GM19023 (cell line): ENCODE measurements around the gene MLLT10.
"Not testable (repeated sequence)": the region's sequence is repeated elsewhere in the genome, so short reads cannot be mapped to it uniquely, and the experiment has no call there.

Source experiments
- ATAC-seq: cut with Tn5 transposase; IDR thresholded peaks from one replicate; pipeline ENCODE4 v1.9.1; 2021; ENCODE audit warnings: mild to moderate bottlenecking, moderate library complexity; ENCODE audit not compliant: unreplicated experiment

The MLLT10 gene

GRCh38 chr10:21574514-21574913 is 40.5 kb downstream of the MLLT10 start:
- not testable (repeated sequence) for ATAC-seq

GRCh38 chr10:21579291-21579690 is 45.3 kb downstream of the MLLT10 start:
- no peak for ATAC-seq

GRCh38 chr10:21581421-21581834 is 47.4 kb downstream of the MLLT10 start:
- peak; percentile 83 for ATAC-seq

GRCh38 chr10:21584834-21585530 is 51.0 kb downstream of the MLLT10 start:
- no peak for ATAC-seq

- no peak for ATAC-seq
Observed at GRCh38 chr10:21587391-21587790, 53.4 kb downstream of the MLLT10 start.

GRCh38 chr10:21588159-21588558 is 54.1 kb downstream of the MLLT10 start:
- ATAC-seq = not testable (repeated sequence)

- ATAC-seq = no peak
Observed at GRCh38 chr10:21593986-21594385, 60.0 kb downstream of the MLLT10 start.

- no peak for ATAC-seq
Observed at GRCh38 chr10:21599582-21599981, 65.5 kb downstream of the MLLT10 start.

- ATAC-seq = no peak
Observed at GRCh38 chr10:21600804-21601433, 66.9 kb downstream of the MLLT10 start.

GRCh38 chr10:21602313-21602712 is 68.3 kb downstream of the MLLT10 start:
- ATAC-seq = no peak

- ATAC-seq = no peak
Observed at GRCh38 chr10:21603721-21604120, 69.7 kb downstream of the MLLT10 start.

GRCh38 chr10:21604651-21605050 is 70.6 kb downstream of the MLLT10 start:
- no peak for ATAC-seq

- ATAC-seq = no peak
Observed at GRCh38 chr10:21607907-21608306, 73.9 kb downstream of the MLLT10 start.

- no peak for ATAC-seq
Observed at GRCh38 chr10:21614000-21614399, 80.0 kb downstream of the MLLT10 start.

- no peak for ATAC-seq
Observed at GRCh38 chr10:21617267-21617666, 83.2 kb downstream of the MLLT10 start.

- ATAC-seq = no peak
Observed at GRCh38 chr10:21623291-21623690, 89.3 kb downstream of the MLLT10 start.

GRCh38 chr10:21624421-21624820 is 90.4 kb downstream of the MLLT10 start:
- ATAC-seq = not testable (repeated sequence)

- ATAC-seq = no peak
Observed at GRCh38 chr10:21624951-21625350, 90.9 kb downstream of the MLLT10 start.

GRCh38 chr10:21625623-21626229 is 91.7 kb downstream of the MLLT10 start:
- no peak for ATAC-seq

GRCh38 chr10:21626457-21627161 is 92.6 kb downstream of the MLLT10 start:
- ATAC-seq = no peak

GRCh38 chr10:21627331-21627730 is 93.3 kb downstream of the MLLT10 start:
- ATAC-seq = no peak

GRCh38 chr10:21628023-21628422 is 94.0 kb downstream of the MLLT10 start:
- no peak for ATAC-seq
